ENCODE results near the gene PRDM16. TPM values are rescaled to one million over a fixed set of nuclear protein-coding genes. Genes with fewer than 3 reads are reported as not detected.

The PRDM16 gene
- total and polyA plus RNA-seq, 8 donors = 9.6 to 18.0 (median 14.7) TPM

DNA sequence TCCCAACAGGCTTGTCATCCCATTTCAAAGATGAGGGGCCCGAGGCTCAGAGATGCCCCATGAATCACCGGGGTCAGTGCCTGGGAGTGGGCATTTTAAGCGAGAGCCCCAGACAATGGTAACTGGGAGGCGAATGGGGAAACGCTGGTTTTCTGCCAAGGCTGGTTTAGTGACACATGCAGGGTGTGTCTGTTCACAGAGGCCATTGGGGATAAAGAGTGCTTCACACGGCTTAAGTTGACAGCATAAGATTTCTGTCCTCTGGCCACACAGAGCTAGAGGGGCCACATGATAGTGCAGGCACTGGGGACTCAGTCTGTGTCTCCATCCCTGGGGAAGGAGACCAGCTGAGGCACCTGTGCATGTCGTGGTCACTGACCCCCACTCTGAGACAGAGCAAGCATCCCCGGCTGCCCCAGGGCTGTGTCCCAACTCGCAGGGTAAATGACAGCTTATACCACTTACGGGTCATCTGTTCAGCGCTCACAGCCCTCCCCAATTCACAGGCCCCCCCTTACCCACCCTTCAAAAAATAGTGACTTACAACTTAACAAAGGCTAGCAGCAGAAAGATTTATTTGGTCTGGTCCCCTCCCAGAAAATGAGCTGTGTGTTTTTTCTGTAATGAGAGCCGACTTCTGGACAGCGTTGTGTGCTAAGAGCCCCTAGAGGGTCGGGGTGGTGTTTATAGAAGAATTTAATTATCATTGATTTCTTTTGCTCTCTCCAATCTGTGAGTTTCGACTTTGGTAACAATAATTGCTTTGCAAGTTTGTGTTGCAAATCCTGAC is 350.6 kb downstream of the PRDM16 start:
- peaks cover 0 to 43% of the 10 kb centered on the region in 2 donors for H3K27me3 ChIP-seq
- DNase-seq (no peak), ATAC-seq (no peak)
- no peaks in the 10 kb centered on the region for H3K4me1 ChIP-seq
- H3K36me3 ChIP-seq = no peaks in the 10 kb centered on the region
- TF ChIP-seq, protein P1, sequence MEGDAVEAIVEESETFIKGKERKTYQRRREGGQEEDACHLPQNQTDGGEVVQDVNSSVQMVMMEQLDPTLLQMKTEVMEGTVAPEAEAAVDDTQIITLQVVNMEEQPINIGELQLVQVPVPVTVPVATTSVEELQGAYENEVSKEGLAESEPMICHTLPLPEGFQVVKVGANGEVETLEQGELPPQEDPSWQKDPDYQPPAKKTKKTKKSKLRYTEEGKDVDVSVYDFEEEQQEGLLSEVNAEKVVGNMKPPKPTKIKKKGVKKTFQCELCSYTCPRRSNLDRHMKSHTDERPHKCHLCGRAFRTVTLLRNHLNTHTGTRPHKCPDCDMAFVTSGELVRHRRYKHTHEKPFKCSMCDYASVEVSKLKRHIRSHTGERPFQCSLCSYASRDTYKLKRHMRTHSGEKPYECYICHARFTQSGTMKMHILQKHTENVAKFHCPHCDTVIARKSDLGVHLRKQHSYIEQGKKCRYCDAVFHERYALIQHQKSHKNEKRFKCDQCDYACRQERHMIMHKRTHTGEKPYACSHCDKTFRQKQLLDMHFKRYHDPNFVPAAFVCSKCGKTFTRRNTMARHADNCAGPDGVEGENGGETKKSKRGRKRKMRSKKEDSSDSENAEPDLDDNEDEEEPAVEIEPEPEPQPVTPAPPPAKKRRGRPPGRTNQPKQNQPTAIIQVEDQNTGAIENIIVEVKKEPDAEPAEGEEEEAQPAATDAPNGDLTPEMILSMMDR (IDR thresholded peaks at IDR 0.05) = no peak
- intact Hi-C loops (cut with DNase I) = loop anchor here in 1 of 2 donors (5.0 to 10.0 kb wide), 2 partner anchors 407 to 1005 kb away; partner anchors contain the start of gene PEX10
- H3K27ac ChIP-seq = no peak overlapping the region
- no peak overlapping the region for H3K4me3 ChIP-seq
- peaks cover 0 to 10% of the 10 kb centered on the region in 2 donors for H3K9me3 ChIP-seq

DNA sequence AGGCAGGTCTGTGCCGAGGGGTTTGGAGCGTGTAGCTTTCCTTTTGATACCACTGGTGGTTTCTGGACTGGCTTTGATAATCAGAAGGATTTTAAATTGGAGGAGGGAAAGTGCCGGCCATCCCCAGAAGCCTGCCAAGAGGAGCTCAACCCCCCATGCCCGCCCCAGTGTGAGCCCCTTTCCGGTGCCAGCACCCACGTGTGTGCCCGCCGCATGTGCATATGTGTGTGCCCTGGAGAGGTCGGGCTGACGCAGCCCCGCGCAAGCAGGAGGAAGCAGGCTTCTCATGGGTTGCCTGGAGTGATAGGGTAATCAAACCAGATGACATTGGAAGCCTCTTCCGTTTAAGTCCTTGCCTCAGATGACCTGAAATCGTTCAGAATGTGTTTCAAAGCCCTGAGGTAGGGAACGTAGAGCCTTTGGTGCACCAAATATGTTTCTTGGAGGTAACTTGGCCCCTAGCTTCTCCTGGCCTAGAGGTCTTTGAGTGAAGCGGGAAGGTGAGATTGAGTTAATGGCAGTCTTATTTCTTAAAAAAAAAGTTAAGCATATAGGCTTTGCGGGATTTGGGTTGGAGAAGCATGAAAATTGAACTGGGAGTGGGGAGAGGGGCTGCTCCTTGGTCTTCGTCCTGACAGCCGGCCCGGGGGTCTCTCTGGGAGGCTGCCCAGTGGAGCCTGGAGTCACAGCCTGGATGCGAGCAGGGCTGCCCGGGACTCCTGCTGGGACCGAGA is 351.4 kb downstream of the PRDM16 start:
- Histone ChIP-seq H3K4me1 (no peaks in the 10 kb centered on the region), H3K9me3 (peaks cover 0 to 10% of the 10 kb centered on the region in 2 donors), H3K27ac (no peak overlapping the region), H3K27me3 (peaks cover 0 to 50% of the 10 kb centered on the region in 2 donors), H3K36me3 (no peaks in the 10 kb centered on the region), H3K4me3 (no peak overlapping the region)
- ATAC-seq = no peak
- TF ChIP-seq, protein P1 (IDR thresholded peaks at IDR 0.05) = no peak
- DNase-seq = no peak
- intact Hi-C loops (cut with DNase I) = loop anchor here in 1 of 2 donors (5.0 to 10.0 kb wide), 2 partner anchors 408 to 1006 kb away; partner anchors contain the start of gene PEX10

DNA sequence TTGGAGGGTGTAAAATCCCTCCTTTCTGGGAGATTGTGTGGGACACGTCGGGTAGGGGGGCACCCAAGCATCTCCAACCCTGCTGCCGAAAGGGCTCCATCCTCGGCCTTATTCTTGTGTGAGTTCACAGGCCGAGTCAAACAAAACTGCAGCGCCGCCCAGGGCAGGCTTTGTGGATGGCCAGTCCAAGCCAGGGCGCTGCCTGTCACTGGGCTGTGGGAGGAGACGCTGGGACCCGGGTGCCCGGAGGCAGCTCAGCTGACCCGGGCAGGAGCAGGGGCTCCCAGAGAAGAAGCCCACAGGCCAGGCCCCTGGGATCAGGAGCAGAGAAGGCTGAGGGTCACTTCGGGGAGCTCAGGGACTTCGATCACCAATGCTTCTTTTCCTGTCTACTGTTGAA is 353.6 kb downstream of the PRDM16 start:
- H3K27me3 ChIP-seq = peaks cover 0 to 55% of the 10 kb centered on the region in 2 donors
- ATAC-seq = no peak
- no peaks in the 10 kb centered on the region for H3K4me1 ChIP-seq
- no peak for DNase-seq
- H3K27ac ChIP-seq = no peak overlapping the region
- no peaks in the 10 kb centered on the region for H3K36me3 ChIP-seq
- TF ChIP-seq, protein P1 (IDR thresholded peaks at IDR 0.05) = no peak
- intact Hi-C loops (cut with DNase I) = loop anchor here in 1 of 2 donors (5.0 to 10.0 kb wide), 2 partner anchors 410 to 1008 kb away; partner anchors contain the start of gene PEX10
- no peaks in the 10 kb centered on the region for H3K9me3 ChIP-seq
- H3K4me3 ChIP-seq = no peak overlapping the region

DNA sequence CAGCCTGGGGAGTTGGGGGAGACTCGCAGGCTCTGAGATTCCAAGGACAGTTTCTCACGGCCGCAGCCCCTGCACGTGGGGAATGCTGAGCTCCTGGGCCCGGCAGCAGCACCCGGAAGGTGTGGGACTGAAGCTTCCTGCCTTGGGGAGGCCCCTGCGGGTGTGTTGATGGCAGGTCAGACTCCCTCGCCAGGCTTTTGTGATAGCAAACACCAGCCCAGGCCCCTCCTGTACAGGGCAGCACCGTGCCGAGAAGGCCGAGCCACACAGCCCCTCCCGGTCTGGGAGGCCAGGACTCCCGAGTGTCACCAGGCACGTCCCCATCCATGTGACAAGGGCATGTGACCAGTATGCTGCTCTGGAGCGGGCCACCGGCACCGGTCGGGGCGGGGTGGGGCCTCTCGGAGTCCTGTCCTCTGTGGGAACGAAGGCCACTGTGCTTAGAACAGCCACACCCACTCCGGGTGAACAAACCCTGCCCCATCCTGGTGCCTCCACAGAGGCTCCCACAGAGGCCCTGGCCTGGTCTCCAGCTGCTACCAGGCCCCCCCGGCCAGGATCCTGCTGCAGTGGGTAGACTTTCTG is 354.3 kb downstream of the PRDM16 start:
- intact Hi-C loops (cut with DNase I) = loop anchor here in 1 of 2 donors (5.0 to 10.0 kb wide), 2 partner anchors 411 to 1009 kb away; partner anchors contain the start of gene PEX10
- Histone ChIP-seq H3K4me3 (no peak overlapping the region), H3K27ac (no peak overlapping the region), H3K9me3 (no peaks in the 10 kb centered on the region), H3K36me3 (no peaks in the 10 kb centered on the region), H3K27me3 (peaks cover 0 to 48% of the 10 kb centered on the region in 2 donors), H3K4me1 (no peaks in the 10 kb centered on the region)
- DNase-seq (peak in 2 of 4 donors; percentile 40 to 75), ATAC-seq (peak; percentile 91)
- TF ChIP-seq, protein P1 (IDR thresholded peaks at IDR 0.05) = no peak

Data from left lung (tissue), 10 donors.